Amygdala (tissue), 56 donors: ENCODE results near the gene PLD1.
A peak's percentile ranks its signal among the peaks of the same experiment; 100 is the strongest.
"Not testable (repeated sequence)": the region's sequence is repeated elsewhere in the genome, so short reads cannot be mapped to it uniquely, and the experiment has no call there.

ENCODE experiments used
- DNase-seq, 56 donors: peaks; one replicate each; lab custom pipeline; 2025; lab: John Stamatoyannopoulos, UW

PLD1 gene

GRCh38 chr3:171712171-171712938 is 97.9 kb downstream of the PLD1 start:
- DNase-seq, result no peak

- DNase-seq, result no peak
Measured at GRCh38 chr3:171711461-171712170, 98.7 kb downstream of the PLD1 start.

- no peak for DNase-seq
Measured at GRCh38 chr3:171710359-171710758, 99.9 kb downstream of the PLD1 start.

- DNase-seq, result no peak
Measured at GRCh38 chr3:171704814-171705213, 105.5 kb downstream of the PLD1 start.

- peak in 5 of 56 donors; percentile 4 to 29 (median 5) for DNase-seq
Measured at GRCh38 chr3:171704002-171704401, 106.3 kb downstream of the PLD1 start.

- no peak for DNase-seq
Measured at GRCh38 chr3:171703144-171703543, 107.1 kb downstream of the PLD1 start.

GRCh38 chr3:171700653-171701052 is 109.6 kb downstream of the PLD1 start:
- DNase-seq, result no peak

GRCh38 chr3:171700157-171700556 is 110.1 kb downstream of the PLD1 start:
- no peak for DNase-seq

- no peak for DNase-seq
Measured at GRCh38 chr3:171699601-171700000, 110.7 kb downstream of the PLD1 start.

- DNase-seq, result no peak
Measured at GRCh38 chr3:171696805-171697204, 113.5 kb downstream of the PLD1 start.

GRCh38 chr3:171695426-171695825 is 114.9 kb downstream of the PLD1 start:
- DNase-seq, result no peak

- DNase-seq, result no peak
Measured at GRCh38 chr3:171694888-171695287, 115.4 kb downstream of the PLD1 start.

- not testable (repeated sequence) for DNase-seq
Measured at GRCh38 chr3:171692551-171692950, 117.7 kb downstream of the PLD1 start.

- DNase-seq, result no peak
Measured at GRCh38 chr3:171691485-171691884, 118.8 kb downstream of the PLD1 start.

- no peak for DNase-seq
Measured at GRCh38 chr3:171690281-171690680, 120.0 kb downstream of the PLD1 start.

- DNase-seq, result no peak
Measured at GRCh38 chr3:171688593-171688992, 121.7 kb downstream of the PLD1 start.

- DNase-seq, result no peak
Measured at GRCh38 chr3:171688002-171688401, 122.3 kb downstream of the PLD1 start.

GRCh38 chr3:171687581-171687980 is 122.7 kb downstream of the PLD1 start:
- no peak for DNase-seq

GRCh38 chr3:171687064-171687463 is 123.2 kb downstream of the PLD1 start:
- no peak for DNase-seq

GRCh38 chr3:171685116-171685895 is 125.0 kb downstream of the PLD1 start:
- no peak for DNase-seq

- DNase-seq, result no peak
Measured at GRCh38 chr3:171684221-171684620, 126.1 kb downstream of the PLD1 start.
